Natural killer cell (primary cell): ENCODE data around the gene ADAM10. TPM values are rescaled to one million over a fixed set of nuclear protein-coding genes. Genes with fewer than 3 reads are reported as not detected.

Experiments used
- ATAC-seq, 3 donors: fragments of 150-1000 bp in 2 of 3; fragments of 200-7000 bp in 1 of 3; cut with Tn5 transposase; 1 replicate in 1 of 3; 2 replicates in 2 of 3; pipeline ENCODE4 v1.10.0; 2021; ENCODE audit warnings: mild to moderate bottlenecking in 2 of 3, moderate library complexity in 2 of 3
- DNase-seq, 2 donors: peaks; one replicate each; pipeline versions ENCODE4 v3.0.0 to v3.0.0-alpha.2; 2013 to 2021; ENCODE audit warnings: mixed read lengths in 1 of 2
- H3K27ac ChIP-seq: one replicate; pipeline ENCODE4 v1.5.1; 2013; ENCODE audit warnings: mild to moderate bottlenecking, low read length
- H3K27me3 ChIP-seq: one replicate; pipeline ENCODE4 v1.6.1; 2013; ENCODE audit warnings: low read length; ENCODE audit not compliant: control insufficient read depth, insufficient read depth
- H3K36me3 ChIP-seq: one replicate; pipeline ENCODE4 v1.6.1; 2013; ENCODE audit warnings: low read length; ENCODE audit not compliant: control insufficient read depth, insufficient read depth
- H3K4me1 ChIP-seq: one replicate; pipeline ENCODE4 v1.6.1; 2013; ENCODE audit warnings: low read length; ENCODE audit not compliant: control insufficient read depth, insufficient read depth
- H3K4me3 ChIP-seq: one replicate; pipeline ENCODE4 v1.5.1; 2013; ENCODE audit warnings: low read length
- H3K9me3 ChIP-seq: one replicate; pipeline ENCODE4 v1.6.1; 2013; ENCODE audit warnings: low read length; ENCODE audit not compliant: control insufficient read depth, insufficient read depth
- H3K27ac Mint-ChIP-seq, 2 donors: one replicate each; pipeline ENCODE4 v1.8.0; 2022; ENCODE audit warnings: mild to moderate bottlenecking in 2 of 2, mixed read lengths in 2 of 2, moderate library complexity in 1 of 2
- H3K27me3 Mint-ChIP-seq, 2 donors: one replicate each; pipeline ENCODE4 v1.8.0; 2022; ENCODE audit warnings: low read depth in 2 of 2, mixed read lengths in 2 of 2
- H3K36me3 Mint-ChIP-seq: one replicate; pipeline ENCODE4 v1.8.0; 2022; ENCODE audit warnings: mixed read lengths
- H3K4me1 Mint-ChIP-seq, 2 donors: one replicate each; pipeline ENCODE4 v1.8.0; 2022; ENCODE audit warnings: mixed read lengths in 2 of 2
- H3K4me3 Mint-ChIP-seq: one replicate; pipeline ENCODE4 v1.8.0; 2022; ENCODE audit warnings: mild to moderate bottlenecking, moderate library complexity, mixed read lengths
- H3K9me3 Mint-ChIP-seq, 2 donors: one replicate each; pipeline ENCODE4 v1.8.0; 2022; ENCODE audit warnings: mixed read lengths in 2 of 2
- CTCF ChIP-seq: fragments of 200-600 bp; IDR thresholded peaks from one replicate; pipeline ENCODE4 v1.8.0; 2022; ENCODE audit warnings: antibody characterized with exemption
- WGBS: methylation state at CpG from one replicate; pipeline ENCODE4 v1.1.7; 2013; ENCODE audit warnings: missing lambda C conversion rate; ENCODE audit not compliant: insufficient coverage; 5-methylcytosine and 5-hydroxymethylcytosine counted together
- intact Hi-C: fragments of 100-400 bp; cut with micrococcal nuclease; formaldehyde crosslinking; loops from one replicate; pipeline ENCODE4 v1.14.2; 2022
- total RNA-seq, 4 donors: library from RNA; stranded (reverse); fragments of 120-200 nt in 1 of 4; gene quantifications; one replicate each; pipeline versions ENCODE4 v1.2.3 to v1.2.4, GENCODE V29; 2013 to 2022

ADAM10 gene
- total RNA-seq, 3 donors from 2014 or later (not counting 1 experiment from before 2014, with no cell fraction given), result 223 to 297 (median 259) TPM

DNA sequence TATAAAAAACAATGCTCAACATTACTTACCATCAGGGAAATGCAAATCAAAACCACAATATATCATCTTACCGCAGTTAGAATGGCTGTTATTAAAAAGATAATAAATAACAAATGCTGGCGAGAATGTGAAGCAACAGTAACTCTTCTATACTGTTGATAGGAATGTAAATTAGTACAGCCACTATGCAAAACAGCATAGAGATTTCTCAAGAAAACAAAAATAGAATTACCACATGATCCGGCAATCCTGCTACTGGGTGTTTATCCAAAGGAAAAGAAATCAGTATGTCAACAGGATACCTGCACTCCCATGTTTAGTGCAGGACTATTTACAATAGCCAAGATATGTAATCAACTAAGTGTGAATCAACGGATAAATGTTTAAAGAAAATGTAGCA, 48.1 kb downstream of the ADAM10 start:
- H3K4me3 ChIP-seq, result no peak overlapping the region
- H3K9me3 ChIP-seq, result peaks cover 5% of the 10 kb centered on the region
- no peak overlapping the region for H3K27ac ChIP-seq
- Mint-ChIP-seq H3K27me3 (no peaks in the 10 kb centered on the region), H3K4me1 (peaks cover 72 to 84% of the 10 kb centered on the region in 2 donors), H3K36me3 (no peaks in the 10 kb centered on the region), H3K27ac (peak overlapping the region; percentile 61 to 83), H3K9me3 (no peaks in the 10 kb centered on the region), H3K4me3 (no peak overlapping the region)
- no peak for DNase-seq
- H3K4me1 ChIP-seq, result peaks cover 24% of the 10 kb centered on the region
- peaks cover 4% of the 10 kb centered on the region for H3K36me3 ChIP-seq
- H3K27me3 ChIP-seq, result no peaks in the 10 kb centered on the region
- no peak for TF ChIP-seq CTCF
- intact Hi-C loops, result no loop called here
- 91% methylated on average over 1 of the region's 4 CpGs for WGBS
- no peak for ATAC-seq

GRCh38 chr15:58699769-58700168, 49.7 kb downstream of the ADAM10 start:
- 100% methylated on average over 1 of the region's 2 CpGs for WGBS
- no peak overlapping the region for H3K4me3 ChIP-seq
- TF ChIP-seq CTCF, result no peak
- H3K27me3 ChIP-seq, result no peaks in the 10 kb centered on the region
- H3K9me3 ChIP-seq, result peaks cover 5% of the 10 kb centered on the region
- Mint-ChIP-seq H3K27ac (peak overlapping the region; percentile 61 to 83), H3K27me3 (no peaks in the 10 kb centered on the region), H3K4me1 (peaks cover 81 to 82% of the 10 kb centered on the region in 2 donors), H3K4me3 (no peak overlapping the region), H3K36me3 (no peaks in the 10 kb centered on the region), H3K9me3 (no peaks in the 10 kb centered on the region)
- DNase-seq (no peak), ATAC-seq (peak in 1 of 3 donors; percentile 7)
- H3K4me1 ChIP-seq, result peaks cover 27% of the 10 kb centered on the region
- H3K36me3 ChIP-seq, result peaks cover 4% of the 10 kb centered on the region
- intact Hi-C loops, result no loop called here
- H3K27ac ChIP-seq, result no peak overlapping the region

DNA sequence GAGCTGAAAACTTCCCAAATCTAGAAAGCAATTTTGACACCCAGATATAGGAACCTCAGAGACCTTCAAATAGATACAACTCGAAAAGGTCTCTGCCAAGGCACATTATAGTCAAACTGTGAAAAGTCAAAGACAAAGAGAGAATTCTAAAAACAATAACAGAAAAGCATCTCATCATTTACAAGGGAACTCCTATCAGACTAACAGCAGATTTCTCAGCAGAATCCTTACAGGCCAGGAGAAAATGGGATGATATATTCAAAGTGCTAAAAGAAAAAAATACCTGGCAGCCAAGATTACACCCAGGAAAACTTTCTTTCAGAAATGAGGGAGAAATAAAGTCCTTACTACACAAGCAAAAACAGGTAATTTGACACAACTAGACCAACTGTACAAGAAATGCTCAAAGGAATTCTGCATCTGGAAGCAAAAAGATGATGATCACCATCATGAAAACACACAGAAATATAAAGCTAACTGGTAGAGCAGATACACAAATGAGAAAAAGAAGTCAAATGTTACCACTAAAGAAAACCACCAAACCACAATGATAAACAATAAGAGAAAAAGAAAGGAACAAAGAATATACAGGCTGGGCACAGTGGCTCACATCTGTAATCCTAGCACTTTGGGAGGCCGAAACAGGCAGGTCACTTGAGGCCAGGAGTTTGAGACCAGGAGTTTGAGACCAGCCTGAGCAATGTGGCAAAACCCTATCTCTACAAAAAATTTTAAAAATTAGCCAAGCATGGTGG, 50.4 kb downstream of the ADAM10 start:
- Histone ChIP-seq H3K4me3 (no peak overlapping the region), H3K4me1 (peaks cover 27% of the 10 kb centered on the region), H3K27ac (no peak overlapping the region), H3K27me3 (no peaks in the 10 kb centered on the region), H3K36me3 (peaks cover 4% of the 10 kb centered on the region), H3K9me3 (peaks cover 5% of the 10 kb centered on the region)
- Mint-ChIP-seq H3K27ac (peak overlapping the region; percentile 61 to 83), H3K27me3 (no peaks in the 10 kb centered on the region), H3K4me3 (peak overlapping the region; percentile 69), H3K9me3 (no peaks in the 10 kb centered on the region), H3K36me3 (no peaks in the 10 kb centered on the region), H3K4me1 (peaks cover 81 to 82% of the 10 kb centered on the region in 2 donors)
- peak in 2 of 3 donors; percentile 36 to 43 for ATAC-seq
- intact Hi-C loops, result no loop called here
- no peak for DNase-seq
- WGBS, result 86% methylated on average over 1 of the region's 2 CpGs
- TF ChIP-seq CTCF, result no peak
